Omental fat pad (tissue), 4 donors: ENCODE measurements around the gene SOAT2. TPM values are rescaled to one million over a fixed set of nuclear protein-coding genes. Genes with fewer than 3 reads are reported as not detected.

Experiments used
- ATAC-seq: fragments of 150-250 bp; one replicate; pipeline ENCODE4 v1.9.1; 2016; ENCODE audit warnings: mild to moderate bottlenecking, moderate library complexity; ENCODE audit not compliant: low FRiP score
- DNase-seq: peaks from one replicate; pipeline ENCODE4 v3.0.0-alpha.2; 2019; ENCODE audit warnings: low spot score
- CTCF ChIP-seq, 3 donors: fragments of 450-650 bp; IDR thresholded peaks; one replicate each; pipeline ENCODE4 v1.5.1; 2016 to 2017; ENCODE audit warnings: antibody characterized with exemption in 3 of 3, mild to moderate bottlenecking in 3 of 3, moderate library complexity in 2 of 3
- total RNA-seq, 4 donors: library from RNA; depleted of rRNA; stranded (reverse); fragments of >200 nt; gene quantifications; one replicate each; pipeline ENCODE4 v1.1.0, GENCODE V29; 2016

SOAT2 gene
- total RNA-seq, 4 donors from 2014 or later: not detected

- no peak for DNase-seq
- no peak for ATAC-seq
- TF ChIP-seq CTCF (IDR thresholded peaks at IDR 0.05): no peak
Observed at GRCh38 chr12:53124352-53124723, 21.1 kb downstream of the SOAT2 start.

DNA sequence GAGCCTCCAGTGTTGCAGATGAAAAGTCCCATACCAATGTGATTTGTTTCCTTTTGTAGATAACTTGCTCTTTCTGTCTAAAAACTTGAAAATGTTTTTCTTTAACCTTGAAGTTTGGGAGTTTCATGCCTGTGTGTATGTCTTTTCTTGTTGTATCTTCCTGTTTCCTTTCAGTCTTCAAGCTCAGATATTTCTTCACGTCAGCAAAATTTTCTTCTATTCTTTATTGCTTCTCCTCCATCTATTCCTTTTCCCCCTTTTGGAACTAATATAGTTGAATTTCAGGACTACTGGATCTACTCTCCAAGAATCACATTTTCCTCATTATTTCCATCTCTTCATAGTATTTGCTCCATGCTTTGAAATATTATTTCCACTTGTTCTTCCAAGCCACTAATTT lies 23.9 kb downstream of the SOAT2 start:
- DNase-seq (no peak), ATAC-seq (no peak)
- TF ChIP-seq CTCF (IDR thresholded peaks at IDR 0.05): no peak

GRCh38 chr12:53128780-53129569 lies 25.7 kb downstream of the SOAT2 start:
- no peak for ATAC-seq
- no peak for TF ChIP-seq CTCF (IDR thresholded peaks at IDR 0.05)
- DNase-seq: no peak

GRCh38 chr12:53131844-53132243 lies 28.6 kb downstream of the SOAT2 start:
- no peak for DNase-seq
- TF ChIP-seq CTCF (IDR thresholded peaks at IDR 0.05): no peak
- ATAC-seq: no peak

DNA sequence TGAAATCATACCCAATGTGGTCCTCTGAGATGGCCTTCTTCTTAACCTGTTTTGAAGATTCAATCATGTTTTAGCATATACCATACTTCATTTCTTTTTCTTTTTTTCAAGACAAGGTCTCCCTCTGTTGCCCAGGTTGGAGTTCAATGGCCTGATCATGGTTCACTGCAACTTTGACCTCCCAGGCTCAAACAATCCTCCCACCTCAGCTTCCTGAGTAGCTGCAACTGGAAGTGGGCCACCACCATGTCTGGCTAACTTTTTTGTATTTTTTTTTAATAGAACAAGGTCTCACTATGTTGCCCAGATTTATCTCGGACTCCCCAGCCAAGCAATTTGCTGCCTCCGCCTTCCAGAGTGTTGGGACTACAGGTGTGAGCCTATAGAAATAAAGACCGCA lies 30.4 kb downstream of the SOAT2 start:
- DNase-seq (no peak), ATAC-seq (no peak)
- TF ChIP-seq CTCF (IDR thresholded peaks at IDR 0.05): no peak

DNA sequence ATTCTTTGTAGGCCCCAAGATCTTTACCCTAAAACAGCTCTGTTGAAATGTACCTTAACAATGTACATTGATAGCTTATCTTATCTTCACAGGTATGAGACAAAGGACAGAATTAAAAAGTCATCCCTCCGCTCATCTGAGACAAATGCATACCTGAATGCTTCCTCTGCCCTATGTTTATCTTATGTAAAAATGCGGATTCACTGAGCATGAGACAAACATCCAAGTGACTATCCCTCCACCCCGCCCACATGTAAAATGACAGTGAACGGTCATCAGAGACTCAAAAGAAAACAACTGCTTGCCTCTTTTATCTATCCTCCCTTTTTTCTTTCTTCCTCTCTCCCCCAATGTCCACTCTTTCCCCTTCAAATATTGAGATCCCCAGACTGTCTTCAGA lies 40.1 kb downstream of the SOAT2 start:
- ATAC-seq (no peak), DNase-seq (no peak)
- TF ChIP-seq CTCF (IDR thresholded peaks at IDR 0.05): no peak
